GM18526 (cell line): ENCODE measurements around the gene ADGRG3.

ENCODE experiments used
- POLR2A ChIP-seq: IDR thresholded peaks from 3 replicates; pipeline ENCODE4 v1.6.1; 2011; ENCODE audit not compliant: insufficient read length; ENCODE audit errors: extremely low read depth

Gene ADGRG3

DNA sequence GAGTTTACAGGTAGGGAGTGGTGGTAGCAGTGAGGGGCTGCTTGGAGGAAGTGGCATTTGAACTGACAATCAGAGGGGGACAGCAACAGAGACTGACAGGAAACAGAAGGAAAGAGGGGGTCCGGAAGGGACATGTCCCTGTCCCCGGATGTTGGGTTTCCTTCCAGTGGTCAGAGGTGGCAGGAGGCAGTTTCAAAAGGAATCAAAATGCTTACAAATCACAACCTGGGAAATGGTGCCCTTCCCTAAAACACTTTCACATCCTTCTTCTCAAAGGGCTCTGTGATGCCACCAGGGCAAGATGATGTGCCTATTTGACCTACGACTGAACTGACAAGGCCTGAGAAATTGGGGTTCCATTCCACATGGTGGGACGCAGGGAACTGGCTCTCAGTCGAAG lies 20.0 kb upstream of the ADGRG3 start:
- TF ChIP-seq POLR2A, result no peak

GRCh38 chr16:57648581-57649442 lies 19.3 kb upstream of the ADGRG3 start:
- no peak for TF ChIP-seq POLR2A

DNA sequence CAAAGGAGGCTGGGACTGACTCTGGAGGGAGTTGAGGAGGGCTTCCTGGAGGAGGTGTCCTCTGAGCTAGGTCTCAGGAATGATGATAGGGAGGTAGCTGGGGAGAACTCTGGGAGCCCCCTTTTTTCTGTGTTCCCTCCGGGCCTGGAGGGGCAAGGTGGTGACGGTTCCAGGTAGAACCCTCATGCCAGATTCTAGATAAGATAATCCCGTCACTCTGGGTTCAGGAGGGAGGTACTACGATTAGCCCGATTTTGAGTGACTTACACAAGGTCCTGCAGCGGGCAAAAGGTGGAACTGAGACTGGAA lies 18.7 kb upstream of the ADGRG3 start:
- TF ChIP-seq POLR2A, result no peak

DNA sequence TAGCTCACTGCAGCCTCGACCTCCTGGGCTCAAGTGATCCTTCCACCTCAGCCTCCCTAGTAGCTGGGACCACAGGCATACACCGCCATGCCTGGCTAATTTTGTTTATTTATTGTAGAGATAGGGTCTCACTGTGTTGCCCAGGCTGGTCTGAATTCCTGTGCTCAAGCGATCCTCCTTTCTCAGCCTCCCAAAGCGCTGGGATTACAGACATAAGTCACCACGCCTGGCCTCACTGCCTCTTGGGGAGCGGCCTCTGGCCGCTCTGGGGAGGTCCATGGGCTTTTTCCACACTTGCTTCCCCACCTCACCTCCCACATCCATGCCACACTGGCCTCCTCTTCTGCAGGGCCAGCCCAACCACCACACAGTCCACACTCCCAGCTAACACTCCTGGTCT lies 18.3 kb upstream of the ADGRG3 start:
- TF ChIP-seq POLR2A, result no peak

DNA sequence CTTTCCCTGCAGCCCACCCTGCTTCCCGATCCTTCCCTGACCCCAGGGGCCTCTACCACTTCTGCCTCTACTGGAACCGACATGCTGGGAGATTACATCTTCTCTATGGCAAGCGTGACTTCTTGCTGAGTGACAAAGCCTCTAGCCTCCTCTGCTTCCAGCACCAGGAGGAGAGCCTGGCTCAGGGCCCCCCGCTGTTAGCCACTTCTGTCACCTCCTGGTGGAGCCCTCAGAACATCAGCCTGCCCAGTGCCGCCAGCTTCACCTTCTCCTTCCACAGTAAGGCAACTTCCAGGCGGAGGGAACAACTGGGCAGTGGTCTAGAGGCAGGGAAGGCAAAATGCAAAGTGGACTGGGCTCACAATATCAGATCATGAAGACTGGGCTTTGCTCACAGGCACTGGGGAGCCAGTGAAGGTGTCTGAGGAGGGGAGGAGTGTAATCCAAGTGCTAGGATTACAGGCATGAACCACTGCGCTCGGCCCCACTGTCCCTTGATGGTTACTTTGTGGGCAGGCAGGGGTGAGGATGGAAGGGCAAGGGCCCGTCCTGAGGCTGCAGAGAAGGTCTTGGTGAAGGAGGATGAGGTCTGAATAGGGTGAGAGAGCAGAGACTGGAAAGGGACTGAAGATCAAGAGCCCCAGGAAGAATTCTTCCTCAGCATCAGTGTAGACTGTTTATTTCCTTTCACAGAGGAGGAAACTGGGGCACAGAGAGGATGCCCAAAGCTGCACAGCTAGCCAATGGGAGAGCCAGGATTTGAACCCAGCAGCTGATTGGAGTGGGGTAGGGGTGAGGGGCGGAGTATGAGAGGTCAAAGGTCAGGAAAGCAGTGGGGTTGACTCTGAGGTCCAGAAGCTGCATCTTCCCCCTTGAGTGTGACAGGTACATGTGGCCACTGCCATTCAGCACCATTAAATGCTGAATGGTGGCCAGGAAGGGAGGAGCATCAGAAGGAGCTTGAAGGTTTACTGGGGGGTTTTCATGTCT lies 16.5 kb upstream of the ADGRG3 start:
- no peak for TF ChIP-seq POLR2A

- TF ChIP-seq POLR2A, result no peak
Observed at GRCh38 chr16:57652695-57653471, 15.2 kb upstream of the ADGRG3 start.

DNA sequence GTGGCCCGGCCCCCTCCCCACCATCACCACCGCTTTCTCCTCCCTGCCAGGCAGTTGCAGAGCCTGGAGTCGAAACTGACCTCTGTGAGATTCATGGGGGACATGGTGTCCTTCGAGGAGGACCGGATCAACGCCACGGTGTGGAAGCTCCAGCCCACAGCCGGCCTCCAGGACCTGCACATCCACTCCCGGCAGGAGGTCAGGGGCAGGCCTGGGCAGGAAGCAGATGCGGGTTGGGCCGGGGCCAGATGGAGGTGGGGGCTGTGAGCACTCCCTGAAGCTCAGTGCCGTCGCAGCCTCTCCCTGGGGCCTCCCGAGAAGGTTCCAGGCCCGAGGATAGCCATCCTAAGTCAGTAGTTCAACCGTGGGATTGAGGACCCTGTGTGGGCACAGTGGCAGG lies 14.2 kb upstream of the ADGRG3 start:
- no peak for TF ChIP-seq POLR2A

- TF ChIP-seq POLR2A, result no peak
Observed at GRCh38 chr16:57656342-57656955, 11.7 kb upstream of the ADGRG3 start.

DNA sequence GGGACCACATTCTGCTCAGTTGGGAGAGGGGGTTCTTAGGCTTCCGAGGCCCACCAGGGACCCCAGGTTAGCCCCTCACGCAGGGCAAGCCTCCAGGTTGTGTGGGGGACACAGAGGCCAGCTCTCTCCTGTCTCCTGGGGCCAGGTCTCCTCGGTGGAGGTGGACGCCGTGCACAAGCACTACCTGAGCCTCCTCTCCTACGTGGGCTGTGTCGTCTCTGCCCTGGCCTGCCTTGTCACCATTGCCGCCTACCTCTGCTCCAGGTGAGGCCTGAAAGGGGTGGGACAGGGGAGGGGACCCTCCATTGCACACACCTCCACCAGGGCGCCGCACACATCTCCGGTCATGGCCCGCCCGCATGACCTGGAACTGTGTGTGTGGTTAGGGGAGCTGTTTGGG lies 10.9 kb upstream of the ADGRG3 start:
- TF ChIP-seq POLR2A, result no peak

- no peak for TF ChIP-seq POLR2A
Observed at GRCh38 chr16:57658130-57658877, 9.8 kb upstream of the ADGRG3 start.

- TF ChIP-seq POLR2A, result no peak
Observed at GRCh38 chr16:57658878-57659674, 9.0 kb upstream of the ADGRG3 start.

- no peak for TF ChIP-seq POLR2A
Observed at GRCh38 chr16:57660715-57661463, 7.2 kb upstream of the ADGRG3 start.

- TF ChIP-seq POLR2A, result no peak
Observed at GRCh38 chr16:57661510-57661909, 6.6 kb upstream of the ADGRG3 start.
